ENCODE data around the gene TRANK1.
"Not testable (repeated sequence)": the region's sequence is repeated elsewhere in the genome, so short reads cannot be mapped to it uniquely, and the experiment has no call there.

TRANK1 gene

GRCh38 chr3:36957063-36957462, 12.2 kb upstream of the TRANK1 start:
- no peak for DNase-seq (ENCODE audit: low read depth in 2 of 2)

GRCh38 chr3:36956155-36956554, 11.3 kb upstream of the TRANK1 start:
- DNase-seq (ENCODE audit: low read depth in 2 of 2) = no peak

- DNase-seq (ENCODE audit: low read depth in 2 of 2) = no peak
These were observed 9.7 kb upstream of the TRANK1 start for GRCh38 chr3:36954452-36955134.

GRCh38 chr3:36947814-36948213, 3.0 kb upstream of the TRANK1 start:
- DNase-seq (ENCODE audit: low read depth in 2 of 2) = not testable (repeated sequence)

- no peak for DNase-seq (ENCODE audit: low read depth in 2 of 2)
These were observed 603 bp upstream of the TRANK1 start for GRCh38 chr3:36945333-36945980.

GRCh38 chr3:36944012-36944640, 728 bp downstream of the TRANK1 start:
- DNase-seq (ENCODE audit: low read depth in 2 of 2) = peak in 1 of 2 donors; percentile 11

- DNase-seq (ENCODE audit: low read depth in 2 of 2) = no peak
These were observed 1.3 kb downstream of the TRANK1 start for GRCh38 chr3:36943601-36944000.

- no peak for DNase-seq (ENCODE audit: low read depth in 2 of 2)
These were observed 2.1 kb downstream of the TRANK1 start for GRCh38 chr3:36942638-36943248.

GRCh38 chr3:36941658-36942057, 3.2 kb downstream of the TRANK1 start:
- DNase-seq (ENCODE audit: low read depth in 2 of 2) = no peak

- DNase-seq (ENCODE audit: low read depth in 2 of 2) = no peak
These were observed 3.7 kb downstream of the TRANK1 start for GRCh38 chr3:36941162-36941561.

- DNase-seq (ENCODE audit: low read depth in 2 of 2) = no peak
These were observed 7.4 kb downstream of the TRANK1 start for GRCh38 chr3:36937492-36937891.

- no peak for DNase-seq (ENCODE audit: low read depth in 2 of 2)
These were observed 11.1 kb downstream of the TRANK1 start for GRCh38 chr3:36933540-36934296.

- not testable (repeated sequence) for DNase-seq (ENCODE audit: low read depth in 2 of 2)
These were observed 13.4 kb downstream of the TRANK1 start for GRCh38 chr3:36931424-36931823.

GRCh38 chr3:36928220-36928619, 16.6 kb downstream of the TRANK1 start:
- no peak for DNase-seq (ENCODE audit: low read depth in 2 of 2)

GRCh38 chr3:36926292-36926897, 18.5 kb downstream of the TRANK1 start:
- no peak for DNase-seq (ENCODE audit: low read depth in 2 of 2)

GRCh38 chr3:36924744-36925521, 19.9 kb downstream of the TRANK1 start:
- no peak for DNase-seq (ENCODE audit: low read depth in 2 of 2)

GRCh38 chr3:36923981-36924743, 20.7 kb downstream of the TRANK1 start:
- no peak for DNase-seq (ENCODE audit: low read depth in 2 of 2)

- DNase-seq (ENCODE audit: low read depth in 2 of 2) = no peak
These were observed 21.3 kb downstream of the TRANK1 start for GRCh38 chr3:36923523-36923943.

- no peak for DNase-seq (ENCODE audit: low read depth in 2 of 2)
These were observed 23.8 kb downstream of the TRANK1 start for GRCh38 chr3:36920884-36921567.

Measured in stimulated activated CD8-positive, alpha-beta memory T cell treated with anti-CD3 and anti-CD28 coated beads, Interleukin-7, amount 100 ng/mL, for 4 hours (primary cell).